HG03280 (cell line): ENCODE results near the gene TMEM38A.

Experiments
- ATAC-seq: cut with Tn5 transposase; IDR thresholded peaks from one replicate; pipeline ENCODE4 v1.9.1; 2021; ENCODE audit warnings: mild to moderate bottlenecking, moderate library complexity; ENCODE audit not compliant: unreplicated experiment

TMEM38A gene, protein sequence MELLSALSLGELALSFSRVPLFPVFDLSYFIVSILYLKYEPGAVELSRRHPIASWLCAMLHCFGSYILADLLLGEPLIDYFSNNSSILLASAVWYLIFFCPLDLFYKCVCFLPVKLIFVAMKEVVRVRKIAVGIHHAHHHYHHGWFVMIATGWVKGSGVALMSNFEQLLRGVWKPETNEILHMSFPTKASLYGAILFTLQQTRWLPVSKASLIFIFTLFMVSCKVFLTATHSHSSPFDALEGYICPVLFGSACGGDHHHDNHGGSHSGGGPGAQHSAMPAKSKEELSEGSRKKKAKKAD

DNA sequence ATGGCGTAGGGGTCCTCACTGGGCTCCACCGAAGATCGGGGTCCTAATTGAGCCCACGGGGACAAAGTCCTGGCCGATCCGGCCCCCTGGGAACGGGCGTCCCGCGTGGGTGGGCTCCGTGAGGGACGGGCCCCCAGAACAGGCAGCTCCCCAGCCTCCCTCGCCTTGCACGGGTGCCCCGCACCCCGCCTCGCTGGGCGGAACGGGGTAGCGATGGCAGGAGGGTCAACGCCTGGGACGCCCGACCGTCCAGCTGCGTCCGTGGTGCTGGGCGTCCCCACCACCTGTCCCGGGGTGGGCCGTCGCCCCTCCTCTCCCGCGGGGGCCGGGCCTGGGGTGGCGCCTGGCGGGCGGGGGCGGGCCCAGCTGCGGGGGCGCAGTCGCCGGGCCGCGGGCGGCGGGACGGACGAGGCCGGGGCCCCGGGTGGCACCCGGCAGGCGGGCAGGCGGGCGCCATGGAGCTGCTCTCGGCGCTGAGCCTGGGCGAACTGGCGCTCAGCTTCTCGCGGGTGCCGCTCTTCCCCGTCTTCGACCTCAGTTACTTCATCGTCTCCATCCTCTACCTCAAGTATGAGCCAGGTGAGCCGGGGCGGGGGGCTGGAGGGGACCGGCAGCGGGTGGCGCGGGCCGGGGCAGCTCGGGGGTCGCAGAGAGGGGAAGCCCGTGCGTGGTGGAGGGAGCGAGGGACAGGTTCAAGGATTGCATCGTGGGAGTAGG lies at the start of gene TMEM38A:
Gene TMEM38A, plus strand, starts transcription at position 377 of the 717 bp plus-strand sequence. Its CDS starts 79 bp downstream, at position 456.
- peak; percentile 30 for ATAC-seq

DNA sequence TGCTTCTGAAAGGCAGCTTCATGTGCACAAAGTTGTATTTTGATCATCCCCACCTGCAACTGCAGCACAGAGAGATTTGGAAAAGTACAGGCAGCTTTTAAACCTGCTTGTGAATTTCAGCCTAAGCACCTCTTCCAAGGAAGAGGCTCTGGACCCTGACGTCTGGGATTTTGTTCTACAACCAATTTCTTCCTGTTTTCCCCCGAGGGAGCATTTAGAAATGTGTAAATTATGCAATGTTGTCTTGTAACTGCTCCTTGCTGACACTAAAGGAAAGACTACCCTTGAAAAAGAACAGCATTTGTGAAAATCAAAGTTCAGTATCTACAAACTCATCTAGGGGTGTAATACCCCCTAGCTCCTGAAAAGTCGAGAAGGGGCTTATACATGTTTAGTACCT lies 48.3 kb upstream of the TMEM38A start:
- ATAC-seq, result no peak

DNA sequence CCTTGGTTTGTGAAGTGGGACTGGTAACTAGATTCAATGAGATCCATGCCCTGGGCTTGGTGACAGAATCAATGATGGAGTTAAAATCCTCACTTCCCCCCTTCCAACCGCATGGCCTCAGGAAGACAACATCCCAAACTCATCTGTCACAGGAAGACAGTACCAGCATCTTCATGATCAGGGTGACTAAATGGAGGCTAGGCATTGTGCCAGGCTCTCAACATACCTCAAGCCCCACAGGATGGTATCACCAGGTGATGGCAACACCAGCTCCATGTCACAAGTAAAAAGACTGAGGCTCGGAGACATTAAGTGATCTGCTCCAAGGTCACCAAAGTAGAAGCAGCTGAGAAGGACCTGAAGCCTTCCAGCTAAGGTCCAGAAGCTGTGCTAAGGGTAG lies 47.1 kb upstream of the TMEM38A start:
- no peak for ATAC-seq

DNA sequence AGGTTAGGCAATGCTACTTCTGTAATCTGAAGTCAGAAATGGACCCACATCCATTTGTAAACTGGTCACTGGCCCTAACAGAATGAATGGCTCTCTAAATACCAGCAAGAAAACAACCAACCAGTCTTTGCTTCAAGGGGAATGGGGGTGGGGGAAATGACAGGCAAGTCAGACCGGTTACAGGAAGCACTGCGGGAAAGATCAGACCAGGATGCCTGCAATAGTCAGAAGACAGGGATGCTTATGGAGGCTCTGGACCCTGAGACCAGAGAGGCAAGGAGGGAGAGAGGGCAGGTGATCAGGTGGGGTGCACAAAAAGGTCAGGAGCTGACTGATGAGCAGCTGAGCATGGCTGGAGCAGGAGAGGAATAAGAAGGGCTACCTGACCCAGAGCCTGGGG lies 46.0 kb upstream of the TMEM38A start:
- no peak for ATAC-seq

DNA sequence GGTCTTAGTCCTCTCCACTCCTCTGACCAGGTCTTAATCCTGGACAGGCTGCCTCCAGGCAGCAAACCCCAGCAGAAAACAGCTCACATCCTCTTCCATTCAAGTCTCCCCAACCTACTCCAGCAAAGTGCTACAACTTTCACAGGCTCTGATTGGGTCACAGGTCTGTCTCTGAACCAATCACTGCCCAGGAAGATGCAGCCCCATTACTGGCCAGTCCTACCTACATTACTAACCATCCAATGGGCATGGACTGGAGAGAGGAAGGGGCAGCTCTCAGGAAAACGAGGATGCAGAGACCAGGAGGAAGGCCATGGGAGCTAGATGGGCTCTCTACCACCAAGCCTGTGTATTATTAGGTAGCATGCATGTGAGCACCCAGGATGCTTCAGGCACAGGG lies 45.1 kb upstream of the TMEM38A start:
- ATAC-seq, result no peak

DNA sequence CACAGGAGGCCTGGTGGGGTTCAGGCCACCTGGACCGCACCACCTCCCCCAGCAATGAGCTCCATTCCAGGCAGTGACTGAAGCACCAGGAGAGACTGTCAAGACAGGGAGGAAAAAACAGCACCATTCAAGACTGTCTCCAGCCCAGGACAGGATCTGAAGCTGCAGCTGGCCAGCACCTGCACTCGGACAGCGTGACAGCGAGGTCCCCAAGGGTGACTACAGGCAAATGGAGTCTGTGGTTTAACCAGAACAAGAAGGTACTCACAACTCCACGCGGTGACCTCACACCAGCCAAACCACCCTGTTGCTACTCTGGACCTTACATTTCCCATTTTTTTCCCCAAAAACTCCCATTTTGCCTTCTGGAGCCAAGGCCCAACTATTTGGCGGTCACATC lies 42.7 kb upstream of the TMEM38A start:
- ATAC-seq, result no peak

DNA sequence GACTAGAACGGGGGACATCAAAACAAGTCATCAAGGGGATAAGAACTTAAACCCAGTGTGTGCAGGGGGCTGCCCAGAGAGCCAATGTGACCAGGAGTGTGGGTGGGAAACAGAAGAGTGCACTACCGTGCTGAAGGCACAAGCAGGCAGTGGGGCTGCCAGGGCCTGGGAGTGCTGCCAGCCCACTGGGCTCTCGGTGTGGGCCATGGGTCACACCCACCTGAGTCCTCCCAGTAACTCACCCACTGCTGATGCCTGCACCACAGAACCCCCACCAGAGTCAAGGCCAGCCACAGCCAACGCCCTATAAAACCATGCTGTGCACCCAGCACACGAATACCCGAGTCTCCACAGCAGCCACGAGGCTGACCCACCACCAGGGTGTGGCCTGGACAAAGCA lies 41.5 kb upstream of the TMEM38A start:
- ATAC-seq, result no peak

DNA sequence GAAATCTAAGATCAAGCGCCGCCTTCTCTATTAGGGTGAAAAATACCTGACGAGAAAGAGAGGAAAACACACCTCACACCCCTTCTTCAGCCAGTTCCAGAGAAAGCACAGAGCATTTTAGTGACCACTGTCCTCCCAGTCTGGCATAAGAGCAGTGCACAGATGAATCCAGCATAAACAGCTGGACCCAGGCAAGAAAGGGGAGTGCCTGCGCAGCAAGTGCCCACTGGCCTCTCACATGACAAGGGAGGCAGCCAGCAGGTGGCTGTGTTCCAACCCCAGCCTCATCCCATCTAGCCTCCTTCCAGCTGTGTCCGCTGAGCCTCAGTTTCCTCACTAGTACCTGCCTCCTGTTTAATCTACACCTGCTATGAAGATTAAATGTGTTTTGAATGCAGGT lies 40.9 kb upstream of the TMEM38A start:
- no peak for ATAC-seq

DNA sequence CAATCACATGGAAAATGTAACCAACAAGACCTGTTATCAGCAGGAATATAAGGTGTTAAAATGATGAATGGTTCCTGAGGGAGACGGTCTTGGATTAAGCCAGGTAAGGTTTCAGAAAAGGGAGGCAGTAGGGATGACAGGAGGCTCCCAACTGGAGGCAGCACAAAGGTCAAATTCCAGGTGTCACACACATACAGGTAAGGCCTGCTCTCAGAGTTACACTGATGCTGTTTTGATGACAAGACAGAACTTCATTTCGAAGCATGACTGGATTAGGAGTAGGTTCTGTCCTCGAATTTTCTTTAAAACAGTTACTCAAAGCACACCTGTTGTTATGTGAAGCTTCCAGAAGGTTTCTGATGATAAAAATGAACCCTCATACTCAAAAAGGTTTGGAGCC lies 40.4 kb upstream of the TMEM38A start:
- no peak for ATAC-seq

DNA sequence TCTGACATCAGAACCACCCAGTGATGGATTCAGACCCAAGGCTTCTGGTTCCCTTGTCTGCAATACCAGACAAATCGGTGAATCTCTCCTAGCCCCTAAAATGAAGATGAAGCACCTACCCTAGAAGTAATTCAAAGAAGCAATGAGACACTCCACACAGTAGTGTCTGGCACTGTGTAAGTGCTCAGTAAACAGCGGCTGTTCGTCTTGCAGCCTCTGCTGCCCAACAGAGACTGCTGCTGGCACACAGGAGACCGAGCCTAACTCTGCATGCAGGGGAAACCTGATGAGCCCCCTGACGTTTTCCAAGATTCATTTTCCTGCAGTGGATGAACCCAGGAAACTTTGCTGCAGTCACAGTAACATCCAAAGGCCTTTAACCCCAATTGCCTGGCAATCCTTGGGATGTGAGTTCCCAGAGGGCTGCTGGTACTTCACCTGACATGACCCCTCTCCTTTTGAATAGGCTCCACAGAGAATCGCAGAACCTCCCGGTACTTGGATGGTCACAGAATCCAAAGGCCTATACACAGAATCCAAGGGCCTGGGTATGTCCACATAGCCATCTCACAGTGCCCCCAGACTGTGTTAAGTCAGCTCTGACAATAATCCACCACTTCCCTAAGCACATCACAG lies 39.7 kb upstream of the TMEM38A start:
- no peak for ATAC-seq

DNA sequence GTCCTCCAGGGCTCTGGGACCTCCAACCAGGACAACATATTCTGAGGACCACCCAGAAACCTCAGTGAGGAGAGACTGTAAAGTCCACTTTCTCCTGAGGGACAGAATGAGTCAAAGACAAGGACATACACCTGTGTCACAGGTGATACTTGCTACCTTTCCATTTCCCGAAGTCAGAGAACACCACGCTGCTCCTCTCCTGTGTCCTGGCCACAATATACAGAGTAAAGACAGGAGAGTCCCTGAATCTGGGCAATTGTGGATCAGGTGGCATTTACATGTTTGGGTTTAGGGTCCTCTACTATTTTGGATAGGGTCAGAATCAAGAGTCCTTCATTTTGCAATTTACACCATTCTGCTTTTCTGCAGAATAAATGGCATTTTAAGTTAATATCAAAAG lies 37.9 kb upstream of the TMEM38A start:
- ATAC-seq, result no peak

DNA sequence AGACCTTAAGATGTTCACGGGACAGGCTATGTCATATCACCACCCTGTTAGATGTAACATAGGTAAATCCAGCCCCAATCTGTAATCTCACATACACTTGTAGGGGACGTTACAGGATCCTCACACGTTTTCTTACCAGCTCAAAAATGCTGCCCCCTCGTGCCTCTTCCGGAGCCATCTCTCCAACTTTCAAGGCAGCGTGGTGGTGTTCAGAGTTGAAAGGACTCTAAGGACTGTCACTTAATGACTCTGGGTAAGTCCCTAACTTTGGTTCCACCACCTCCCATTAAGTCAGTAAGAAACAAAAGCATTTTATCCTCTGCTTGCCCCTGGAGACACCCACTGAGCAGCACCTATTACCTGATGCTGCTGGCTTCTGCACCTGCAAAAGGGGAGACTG lies 37.4 kb upstream of the TMEM38A start:
- ATAC-seq, result no peak

DNA sequence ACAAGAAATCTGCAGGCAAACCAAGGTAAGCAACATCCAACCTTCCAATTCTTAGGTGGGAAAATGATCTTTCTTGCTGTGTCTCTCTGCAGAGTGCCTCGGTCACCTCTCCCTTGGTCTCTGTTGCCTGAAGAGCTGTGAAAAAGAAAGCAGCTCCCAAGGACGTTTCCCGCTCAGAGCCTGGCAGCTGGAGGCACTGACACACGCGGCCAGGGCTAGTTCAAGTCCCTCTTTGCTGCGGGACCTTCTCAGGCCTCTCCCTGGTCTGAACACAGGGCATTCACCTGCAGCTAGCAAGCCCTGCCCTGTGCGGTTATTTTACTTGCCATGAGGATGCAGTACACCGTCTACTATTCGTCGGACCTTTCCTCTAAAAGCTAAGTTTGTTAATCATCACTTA lies 36.7 kb upstream of the TMEM38A start:
- no peak for ATAC-seq

DNA sequence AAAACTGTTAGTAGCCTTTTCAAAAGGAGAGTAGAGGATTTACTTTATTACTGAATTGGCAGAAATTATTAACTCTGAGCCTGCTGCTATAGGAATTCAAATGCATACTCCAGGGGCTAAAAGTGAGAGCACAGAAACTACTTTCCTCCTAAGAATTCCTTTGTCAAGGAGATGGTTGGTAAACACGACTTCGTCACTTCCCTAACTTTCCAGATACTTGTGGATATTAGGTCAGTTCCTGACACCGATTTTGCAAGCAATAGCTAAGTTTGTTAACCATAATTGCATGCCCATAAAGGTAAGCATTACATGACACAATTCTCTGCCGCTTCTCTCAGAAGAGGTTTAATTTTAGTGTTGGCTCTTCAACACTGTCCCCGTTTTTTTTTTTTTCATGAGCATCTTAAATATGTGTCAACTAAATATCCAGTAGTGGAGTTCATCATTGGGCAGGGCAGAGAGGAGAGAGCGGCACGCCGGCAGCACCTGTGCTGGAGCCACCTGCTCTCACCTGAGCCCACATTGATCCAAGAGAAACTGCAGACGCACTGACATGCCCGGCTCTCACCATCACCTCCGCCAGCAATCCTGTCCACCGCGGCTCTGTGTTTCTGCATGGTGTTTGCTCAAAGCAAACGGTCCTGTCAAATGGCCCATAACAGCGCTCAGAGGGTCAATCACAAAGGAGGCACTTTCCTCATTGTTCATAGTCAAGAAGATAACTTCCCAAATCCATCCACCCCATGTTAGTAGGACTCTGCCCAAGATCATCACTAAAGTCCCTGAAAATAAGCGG lies 35.6 kb upstream of the TMEM38A start:
- ATAC-seq, result no peak

DNA sequence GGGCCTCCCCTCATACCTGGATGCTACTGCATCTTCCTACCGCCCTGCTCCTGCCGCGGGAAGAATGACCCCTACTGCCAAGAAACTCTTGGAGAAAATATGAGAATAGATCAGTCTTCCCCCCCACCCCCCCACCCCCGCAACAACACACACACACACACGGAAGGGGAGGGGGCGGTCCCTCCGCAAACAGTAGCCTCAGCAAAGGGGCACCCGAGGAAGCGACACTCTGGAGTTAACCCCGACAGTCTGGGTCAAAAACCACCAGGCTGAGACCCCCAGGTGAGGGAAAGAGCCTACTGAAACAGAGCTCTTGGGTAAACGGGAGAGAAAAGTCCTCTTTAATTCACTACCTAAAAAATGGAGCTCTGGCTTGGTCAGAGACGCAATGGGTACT lies 34.1 kb upstream of the TMEM38A start:
- no peak for ATAC-seq

DNA sequence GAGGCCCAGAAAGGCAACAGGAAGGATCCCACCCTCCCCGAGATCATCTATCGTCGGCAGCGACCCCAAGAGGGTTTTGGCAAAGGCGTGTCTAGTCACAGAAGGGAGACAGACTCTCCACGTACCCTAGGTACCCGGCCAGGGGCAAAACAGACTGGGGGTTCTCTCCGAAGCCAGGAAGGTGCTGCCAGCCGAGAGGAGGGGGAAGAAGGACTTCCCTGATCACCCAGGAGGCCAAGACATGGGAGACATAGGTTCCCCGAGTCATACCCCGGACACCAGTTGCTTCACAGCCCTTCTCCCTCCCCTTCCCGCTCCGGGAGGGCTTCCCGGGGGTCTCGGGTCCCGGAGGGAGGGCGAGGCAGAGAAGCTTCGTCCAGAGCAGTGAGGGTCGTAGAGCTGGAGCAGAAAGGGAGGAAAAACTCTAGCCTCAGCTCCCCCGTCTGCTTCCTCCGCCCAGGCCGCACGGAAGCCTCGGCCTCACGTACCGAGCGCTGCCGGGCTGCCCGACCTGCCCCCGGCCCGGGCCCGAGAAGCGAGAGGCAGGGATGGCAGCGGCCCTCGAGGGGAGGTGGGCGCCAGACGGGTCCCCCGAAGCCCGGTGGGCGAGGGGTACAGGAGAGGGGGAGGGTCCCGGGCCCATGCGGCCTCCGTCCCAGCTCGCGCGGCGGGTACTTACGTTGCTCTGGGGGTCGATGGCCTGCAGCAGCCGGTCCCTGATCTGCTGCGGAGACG lies 33.6 kb upstream of the TMEM38A start:
- peak; percentile 6 for ATAC-seq

DNA sequence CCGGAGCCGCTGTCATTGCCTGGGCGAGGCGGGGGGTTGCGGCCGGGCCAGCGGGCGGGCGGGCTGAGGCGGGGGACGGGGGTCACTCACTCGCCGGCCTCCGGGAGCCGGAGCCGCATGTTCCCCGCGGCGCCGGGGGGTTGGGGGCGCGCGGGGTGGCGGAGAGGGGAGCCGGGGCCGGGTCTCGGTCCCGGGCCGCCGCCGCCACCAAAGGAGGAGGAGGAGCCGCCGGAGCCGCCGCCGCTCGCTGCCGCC lies 33.1 kb upstream of the TMEM38A start:
- no peak for ATAC-seq

DNA sequence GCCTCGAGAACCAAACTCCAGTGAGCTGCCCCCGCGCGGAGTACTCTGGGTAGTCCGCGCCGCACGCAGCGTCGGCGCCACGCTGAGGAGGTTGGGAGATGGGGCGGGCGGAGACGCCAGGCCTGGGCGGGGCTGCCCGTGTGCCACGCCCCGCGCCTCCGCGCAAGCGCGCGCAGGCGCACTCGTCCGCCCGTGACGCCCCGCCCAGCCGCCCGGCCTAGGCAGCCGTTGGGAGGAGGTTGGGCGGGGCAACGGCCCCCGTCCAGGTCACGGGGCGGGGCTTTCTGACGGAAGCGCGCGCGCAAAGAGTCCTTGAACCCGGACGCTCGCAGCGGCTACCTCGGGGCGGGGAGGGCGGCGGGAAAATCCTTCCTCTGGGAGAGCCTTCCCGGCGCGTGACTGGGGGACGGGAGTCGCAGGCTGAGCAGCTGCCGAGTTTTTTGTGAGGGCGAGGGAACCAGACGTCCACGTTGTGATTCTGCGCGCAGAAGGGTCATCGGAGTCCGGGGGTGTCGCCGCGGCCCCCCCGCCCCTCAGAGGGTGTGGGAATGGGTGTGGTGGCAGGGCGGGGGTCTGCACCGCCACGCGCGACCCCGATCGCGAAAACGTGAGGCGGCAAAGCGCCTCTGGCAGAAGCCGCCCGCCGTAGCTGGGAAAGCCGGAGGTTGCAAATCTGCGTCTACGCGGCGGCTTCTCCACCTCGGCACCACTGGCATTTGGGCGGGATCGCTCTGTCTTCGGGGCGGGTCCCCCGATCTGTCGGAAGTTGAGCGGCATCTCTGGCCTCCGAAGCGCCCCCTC lies 32.6 kb upstream of the TMEM38A start, which contains the start of gene MED26:
Gene MED26, minus strand, starts transcription at position 22 of the 801 bp plus-strand sequence. CDS start 261 bp downstream, outside the sequence.
- peak; percentile 84 for ATAC-seq

DNA sequence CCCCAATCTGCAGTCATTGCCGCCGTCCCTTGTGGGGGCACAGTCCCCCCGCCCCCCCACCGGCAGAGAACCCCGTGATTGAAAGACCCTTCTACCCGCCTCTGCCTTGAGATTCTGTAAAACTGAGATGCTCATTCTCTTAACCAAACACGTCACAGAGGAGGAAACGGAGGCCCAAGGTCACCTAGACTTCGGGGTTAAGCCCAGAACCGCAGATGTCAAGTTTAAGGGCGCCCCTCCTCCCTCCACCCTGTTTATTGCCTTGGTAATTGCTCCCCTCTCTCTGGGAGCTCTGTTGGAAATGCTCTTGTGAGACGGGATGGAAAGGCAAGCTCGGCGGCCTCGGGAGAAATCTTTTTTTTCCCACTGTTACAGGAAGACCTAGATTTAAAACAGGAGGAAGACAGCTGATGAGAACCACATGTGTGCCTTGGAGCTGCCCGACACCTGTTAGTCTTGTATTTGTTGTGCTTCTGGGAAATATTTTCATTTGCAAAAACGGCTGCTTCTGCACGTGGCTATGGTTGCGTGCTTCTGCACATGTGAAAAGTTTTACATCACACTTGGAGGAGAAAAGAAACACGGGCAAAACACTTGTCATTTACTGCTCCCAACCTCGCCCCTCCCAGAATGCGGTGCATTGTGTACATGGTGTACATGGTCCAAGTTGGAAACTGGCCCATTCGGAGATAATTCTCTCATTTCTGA lies 31.8 kb upstream of the TMEM38A start:
- ATAC-seq, result peak; percentile 7
